Measurements from ENCODE around the gene SSC5D. TPM values are rescaled to one million over a fixed set of nuclear protein-coding genes. Genes with fewer than 3 reads are reported as not detected.

Gene SSC5D
- total and polyA plus RNA-seq, 2 experiments from 2014 or later, result 0.23 to 0.69 TPM

GRCh38 chr19:55542292-55542855, 54.1 kb downstream of the SSC5D start:
- peaks cover 5% of the 10 kb centered on the region; the same call in 1 of the 2 replicates for H3K4me1 ChIP-seq (ENCODE audit: insufficient read depth)
- H3K4me2 ChIP-seq, result no peak overlapping the region
- H3K4me3 Mint-ChIP-seq, result no peak overlapping the region; the same call in 2 of the 3 replicates
- no peaks in the 10 kb centered on the region for H3K36me3 ChIP-seq (ENCODE audit: insufficient read depth)
- TF ChIP-seq ZNF114 (CRISPR knock-in tag; IDR thresholded peaks at IDR 0.05) (no peak), EZH2phosphoT487 (IDR thresholded peaks at IDR 0.05; ENCODE audit: unreplicated experiment) (no peak), ZNF331 (CRISPR knock-in tag; IDR thresholded peaks at IDR 0.05; ENCODE audit: low read depth) (no peak), CTCF (conservative IDR thresholded peaks at IDR 0.05; ENCODE audit: low read depth in 2 of 2) (no peak), ZNF462 (CRISPR knock-in tag; IDR thresholded peaks at IDR 0.05) (no peak), POLR2AphosphoS5 (IDR thresholded peaks at IDR 0.05; ENCODE audit: low read depth) (no peak), STAT1 (IDR thresholded peaks at IDR 0.05; ENCODE audit: unreplicated experiment) (no peak), CREB1 (CRISPR knock-in tag; IDR thresholded peaks at IDR 0.05; ENCODE audit: low read depth) (no peak), REST (IDR thresholded peaks at IDR 0.05; ENCODE audit: unreplicated experiment) (no peak), JUNB (IDR thresholded peaks at IDR 0.05; ENCODE audit: unreplicated experiment) (no peak), ETS1 (IDR thresholded peaks at IDR 0.05) (no peak), EZH2 (IDR thresholded peaks at IDR 0.05; ENCODE audit: low read depth, unreplicated experiment) (no peak)
- DNase-seq (ENCODE audit: low spot score), result no peak
- ATAC-seq, result no peak
- H3K27ac Mint-ChIP-seq, result no peak overlapping the region
- 0 out of 2 replicates have a peak, but pooled peaks cover 7% of the 10 kb centered on the region for H3F3A ChIP-seq (replicated peaks; ENCODE audit: low read depth)
- H3K4me1 Mint-ChIP-seq, result peaks cover 22% of the 10 kb centered on the region
- no peak overlapping the region for H2AFZ ChIP-seq
- H3K79me2 ChIP-seq (replicated peaks; ENCODE audit: insufficient read depth), result no peaks in the 10 kb centered on the region
- peaks cover 5% of the 10 kb centered on the region; the same call in 1 of the 2 replicates for H3K9me2 ChIP-seq (ENCODE audit: insufficient read depth)
- no peaks in the 10 kb centered on the region for H3K27me3 ChIP-seq (ENCODE audit: insufficient read depth)
- no peaks in the 10 kb centered on the region for H4K20me1 ChIP-seq (replicated peaks; ENCODE audit: insufficient read depth)
- H3K9me3 Mint-ChIP-seq, result peaks cover 6% of the 10 kb centered on the region
- H3K36me3 Mint-ChIP-seq (ENCODE audit: low read depth), result no peaks in the 10 kb centered on the region; the same call in 2 of the 3 replicates
- H3K27me3 Mint-ChIP-seq (ENCODE audit: insufficient read depth, low read depth, poor library complexity), result peaks cover 21% of the 10 kb centered on the region
- no peak overlapping the region for H3K27ac ChIP-seq (ENCODE audit: low read depth)
- H3K4me3 ChIP-seq, result no peak overlapping the region
